Measurements from ENCODE around the gene F2R.

DNA sequence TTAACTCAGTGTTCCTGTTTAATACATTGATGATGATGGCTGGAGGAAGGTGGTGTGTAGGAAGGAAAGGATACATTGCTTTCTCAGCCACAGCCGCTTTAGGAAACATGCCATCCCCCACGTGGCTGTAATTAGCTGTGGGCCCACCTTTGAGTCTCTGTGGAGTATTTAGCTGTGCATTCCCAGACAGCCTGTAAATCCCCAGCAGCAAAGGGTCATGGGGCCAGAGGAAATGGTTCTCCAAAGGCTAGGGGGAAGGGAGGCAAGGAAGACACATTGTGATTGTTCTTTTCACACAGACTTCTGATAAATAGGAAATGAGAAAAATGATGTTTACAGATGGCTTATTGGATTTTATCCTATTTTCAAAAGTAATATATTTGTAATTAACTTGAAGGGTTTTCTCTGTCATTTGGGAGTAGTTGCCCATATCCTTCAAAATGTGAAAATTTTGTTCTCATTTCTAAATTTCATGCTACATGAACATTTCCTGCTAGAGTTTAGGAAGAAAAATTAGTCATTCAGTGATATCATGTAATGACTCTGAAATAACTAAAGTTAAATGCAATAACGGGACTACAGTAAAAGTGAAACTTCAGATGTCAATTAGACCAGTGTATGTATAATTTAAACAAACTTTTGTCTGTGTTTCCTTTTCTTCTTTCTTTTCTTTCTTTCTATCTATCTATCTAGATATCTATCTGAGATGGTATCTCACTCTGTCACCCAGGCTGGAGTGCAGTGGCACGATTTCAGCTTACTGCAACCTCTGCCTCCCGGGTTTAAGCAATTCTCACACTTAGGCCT is 24.3 kb upstream of the F2R start:
- no peak for TF ChIP-seq EZH2 (IDR thresholded peaks at IDR 0.05; ENCODE audit: low read length, unreplicated experiment)
- no peak for TF ChIP-seq CTCF (conservative IDR thresholded peaks at IDR 0.05; ENCODE audit: low read depth, low read length)
- no peak for TF ChIP-seq EZH2phosphoT487 (IDR thresholded peaks at IDR 0.05; ENCODE audit: borderline replicate concordance, low read length)

All from PC-3 (cell line).